ENCODE results near the gene SLC22A4.

GRCh38 chr5:132257131-132258101 is 36.8 kb upstream of the SLC22A4 start, which contains the start of gene PDLIM4:
- no peak for TF ChIP-seq CTCF (IDR thresholded peaks at IDR 0.05)
- TF ChIP-seq POLR2A (IDR thresholded peaks at IDR 0.05): no peak
